Endodermal cell (in vitro differentiated cells): ENCODE results near the gene PLSCR4. TPM values are rescaled to one million over a fixed set of nuclear protein-coding genes. Genes with fewer than 3 reads are reported as not detected.
"Not testable (repeated sequence)": the region's sequence is repeated elsewhere in the genome, so short reads cannot be mapped to it uniquely, and the experiment has no call there.

Source experiments
- DNase-seq: peaks from one replicate; pipeline ENCODE4 v3.0.0-alpha.2; 2017
- H3K27ac ChIP-seq: 2 replicates; pipeline ENCODE4 v1.5.1; 2013; ENCODE audit warnings: mild to moderate bottlenecking, low read depth, low read length, moderate library complexity
- H3K27me3 ChIP-seq: 2 replicates; pipeline ENCODE4 v1.6.1; 2013; ENCODE audit warnings: mild to moderate bottlenecking, low read length, moderate library complexity; ENCODE audit not compliant: insufficient read depth, control insufficient read depth, poor library complexity, severe bottlenecking
- H3K36me3 ChIP-seq: 2 replicates; pipeline ENCODE4 v1.7.0; 2013; ENCODE audit warnings: mild to moderate bottlenecking, low read length, moderate library complexity; ENCODE audit not compliant: control insufficient read depth, insufficient read depth
- H3K4me1 ChIP-seq: one replicate; pipeline ENCODE4 v1.7.0; 2013; ENCODE audit warnings: low read length; ENCODE audit not compliant: control insufficient read depth, insufficient read depth
- H3K4me3 ChIP-seq: 2 replicates; pipeline ENCODE4 v1.5.1; 2013; ENCODE audit warnings: mild to moderate bottlenecking, low read length, moderate library complexity
- H3K9ac ChIP-seq: 2 replicates; pipeline ENCODE4 v1.6.1; 2013; ENCODE audit warnings: mild to moderate bottlenecking, low read length, moderate library complexity; ENCODE audit not compliant: poor library complexity, severe bottlenecking; ENCODE audit errors: extremely low read depth
- H3K9me3 ChIP-seq: 2 replicates; pipeline ENCODE4 v1.6.1; 2013; ENCODE audit warnings: mild to moderate bottlenecking, low read length, moderate library complexity; ENCODE audit not compliant: control insufficient read depth
- H3K27ac Mint-ChIP-seq: 2 replicates; pipeline ENCODE4 v1.8.0; 2020; ENCODE audit warnings: mixed read lengths
- H3K27me3 Mint-ChIP-seq: 2 replicates; pipeline ENCODE4 v1.8.0; 2021; ENCODE audit warnings: mild to moderate bottlenecking, mixed read lengths; ENCODE audit not compliant: insufficient read depth
- H3K36me3 Mint-ChIP-seq: 2 replicates; pipeline ENCODE4 v1.8.0; 2020; ENCODE audit warnings: low read depth, mixed read lengths
- H3K4me1 Mint-ChIP-seq: 2 replicates; pipeline ENCODE4 v1.8.0; 2020; ENCODE audit warnings: mixed read lengths
- H3K4me3 Mint-ChIP-seq: 2 replicates; pipeline ENCODE4 v1.8.0; 2020; ENCODE audit warnings: mild to moderate bottlenecking, moderate library complexity, mixed read lengths
- H3K9me3 Mint-ChIP-seq: 2 replicates; pipeline ENCODE4 v1.8.0; 2020; ENCODE audit warnings: mild to moderate bottlenecking, mixed read lengths
- WGBS, 2 experiments: methylation state at CpG; one replicate each; pipeline versions ENCODE4 v1.1.5 to v1.1.7; 2013; ENCODE audit warnings: missing lambda C conversion rate in 2 of 2, mixed read lengths in 1 of 2; ENCODE audit not compliant: insufficient coverage in 1 of 2, insufficient read length in 1 of 2; 5-methylcytosine and 5-hydroxymethylcytosine counted together
- long read RNA-seq, 4 experiments: library from polyadenylated mRNA in 2 of 4; library from RNA in 1 of 4; library from capped mRNA in 1 of 4; stranded (forward) in 3 of 4; unstranded in 1 of 4; transcript quantifications; one replicate each; pipeline ENCODE4 v2.0.0, GENCODE V29; 2020 to 2021; ENCODE audit warnings: inconsistent platforms in 1 of 4
- polyA plus RNA-seq, 2 experiments: library from polyadenylated mRNA; stranded (reverse); fragments of 50-300 nt; gene quantifications; one replicate each; pipeline ENCODE4 v1.2.3, GENCODE V29; 2013
- total RNA-seq, 2 donors: library from RNA; stranded (reverse); fragmentation: NEBNext Ultra II Directional in 1 of 2; extraction: Animal tissue kit (Norgen Biotek cat#: 25700) in 1 of 2; gene quantifications; 2 replicates in 1 of 2; 3 replicates in 1 of 2; pipeline ENCODE4 v1.2.1, GENCODE V29; 2021
- TF ChIP-seq, protein P1 (sequence below): fragments of 200-600 bp; sonication (generic); conservative IDR thresholded peaks from 2 replicates; pipeline ENCODE4 v1.5.0; 2021; ENCODE audit warnings: antibody characterized with exemption, mild to moderate bottlenecking

The PLSCR4 gene, protein sequence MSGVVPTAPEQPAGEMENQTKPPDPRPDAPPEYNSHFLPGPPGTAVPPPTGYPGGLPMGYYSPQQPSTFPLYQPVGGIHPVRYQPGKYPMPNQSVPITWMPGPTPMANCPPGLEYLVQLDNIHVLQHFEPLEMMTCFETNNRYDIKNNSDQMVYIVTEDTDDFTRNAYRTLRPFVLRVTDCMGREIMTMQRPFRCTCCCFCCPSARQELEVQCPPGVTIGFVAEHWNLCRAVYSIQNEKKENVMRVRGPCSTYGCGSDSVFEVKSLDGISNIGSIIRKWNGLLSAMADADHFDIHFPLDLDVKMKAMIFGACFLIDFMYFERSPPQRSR
- 10 to 100 TPM in 1 of 2 donors, 1 to 10 TPM in 1; 9.3 to 12.3 TPM for total RNA-seq
- polyA plus RNA-seq (2013, experiment 1 of 2), result 2.6 TPM
- polyA plus RNA-seq (2013, experiment 2 of 2), result 2.6 TPM
- long read RNA-seq, experiment 1, partial matches to known transcripts, result 0 of 4 reads
- long read RNA-seq, experiment 1, other reads (novel, unspliced or antisense), result 2 of 4 reads
- long read RNA-seq, experiment 2, partial matches to known transcripts, result 1 of 16 reads
- long read RNA-seq, experiment 2, other reads (novel, unspliced or antisense), result 12 of 16 reads
- long read RNA-seq, experiment 3, transcript PLSCR4-201 (9 exons, 3,303 nt), result major isoform, 19 of 35 reads
- long read RNA-seq, experiment 3, partial matches to known transcripts, result 2 of 35 reads
- long read RNA-seq, experiment 3, other reads (novel, unspliced or antisense), result 10 of 35 reads
- long read RNA-seq, experiment 4, partial matches to known transcripts, result 2 of 4 reads
- long read RNA-seq, experiment 4, other reads (novel, unspliced or antisense), result 2 of 4 reads

DNA sequence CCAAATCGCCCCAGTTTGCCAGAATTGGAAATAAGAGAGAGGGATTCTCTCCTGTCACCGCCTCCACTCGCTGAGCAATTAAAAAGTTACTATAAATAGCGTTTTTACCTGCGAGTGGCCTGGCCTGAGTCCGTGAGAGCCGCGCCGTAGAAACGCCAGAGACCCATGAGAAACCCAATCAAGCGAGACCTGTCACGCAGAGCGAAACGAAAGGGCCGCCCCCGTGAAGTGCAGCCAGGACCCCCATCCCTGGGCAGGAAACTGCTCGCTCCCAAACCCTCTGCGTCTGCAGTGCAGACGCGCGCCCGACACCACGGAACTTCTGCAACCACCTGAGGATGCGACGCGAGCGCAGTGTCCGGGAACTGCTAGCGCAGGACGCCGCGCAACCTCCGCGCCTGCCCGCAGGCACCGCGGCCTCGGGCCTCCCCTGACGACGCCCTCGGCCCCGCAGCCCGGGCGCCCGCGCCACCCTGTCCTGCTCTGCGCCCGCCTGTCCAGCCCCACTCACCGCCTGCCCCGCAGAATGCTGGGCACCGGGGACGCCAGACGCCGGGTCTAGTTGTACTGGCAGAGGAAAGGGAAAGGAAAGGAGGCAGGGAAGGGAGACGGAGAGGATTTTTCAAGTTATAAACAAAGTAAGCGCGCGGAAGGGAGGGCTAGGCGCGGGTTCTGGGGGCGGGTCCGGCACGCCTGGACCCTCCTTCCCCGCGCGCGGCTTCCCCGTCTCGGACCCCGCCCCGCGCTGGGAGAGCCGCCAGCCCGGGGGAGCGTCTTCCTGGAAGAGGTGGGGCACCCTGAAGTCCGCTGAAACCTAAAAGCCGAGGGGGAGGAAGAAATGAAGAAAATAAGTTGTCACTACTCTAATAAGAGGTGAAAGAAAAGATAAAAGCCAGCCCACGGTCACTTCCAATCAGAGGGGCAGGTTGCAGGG lies at the start of gene PLSCR4:
TSS of gene PLSCR4 (minus strand) at position 657 of the 934 bp plus-strand sequence. CDS start 29,034 bp downstream, outside the sequence.
- 2 to 3% methylated on average over 24 to 78 of the region's 78 CpGs for WGBS, 2 experiments
- Mint-ChIP-seq H3K27me3 (no peaks in the 10 kb centered on the region), H3K4me1 (peaks cover 7% of the 10 kb centered on the region), H3K4me3 (peak within 1 kb of the TSS; percentile 84), H3K36me3 (peaks cover 7% of the 10 kb centered on the region), H3K27ac (peak within 1 kb of the TSS; percentile 66), H3K9me3 (peaks cover 31% of the 10 kb centered on the region)
- no peak within 1 kb of the TSS for H3K27ac ChIP-seq
- peak within 1 kb of the TSS; percentile 96 for H3K4me3 ChIP-seq
- no peaks in the 10 kb centered on the region for H3K36me3 ChIP-seq
- TF ChIP-seq, protein P1, sequence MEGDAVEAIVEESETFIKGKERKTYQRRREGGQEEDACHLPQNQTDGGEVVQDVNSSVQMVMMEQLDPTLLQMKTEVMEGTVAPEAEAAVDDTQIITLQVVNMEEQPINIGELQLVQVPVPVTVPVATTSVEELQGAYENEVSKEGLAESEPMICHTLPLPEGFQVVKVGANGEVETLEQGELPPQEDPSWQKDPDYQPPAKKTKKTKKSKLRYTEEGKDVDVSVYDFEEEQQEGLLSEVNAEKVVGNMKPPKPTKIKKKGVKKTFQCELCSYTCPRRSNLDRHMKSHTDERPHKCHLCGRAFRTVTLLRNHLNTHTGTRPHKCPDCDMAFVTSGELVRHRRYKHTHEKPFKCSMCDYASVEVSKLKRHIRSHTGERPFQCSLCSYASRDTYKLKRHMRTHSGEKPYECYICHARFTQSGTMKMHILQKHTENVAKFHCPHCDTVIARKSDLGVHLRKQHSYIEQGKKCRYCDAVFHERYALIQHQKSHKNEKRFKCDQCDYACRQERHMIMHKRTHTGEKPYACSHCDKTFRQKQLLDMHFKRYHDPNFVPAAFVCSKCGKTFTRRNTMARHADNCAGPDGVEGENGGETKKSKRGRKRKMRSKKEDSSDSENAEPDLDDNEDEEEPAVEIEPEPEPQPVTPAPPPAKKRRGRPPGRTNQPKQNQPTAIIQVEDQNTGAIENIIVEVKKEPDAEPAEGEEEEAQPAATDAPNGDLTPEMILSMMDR, result no peak
- no peaks in the 10 kb centered on the region for H3K27me3 ChIP-seq
- peaks cover 3% of the 10 kb centered on the region for H3K4me1 ChIP-seq
- H3K9ac ChIP-seq, result peak within 1 kb of the TSS; percentile 61
- DNase-seq, result peak; percentile 81
- H3K9me3 ChIP-seq, result peaks cover 29% of the 10 kb centered on the region

DNA sequence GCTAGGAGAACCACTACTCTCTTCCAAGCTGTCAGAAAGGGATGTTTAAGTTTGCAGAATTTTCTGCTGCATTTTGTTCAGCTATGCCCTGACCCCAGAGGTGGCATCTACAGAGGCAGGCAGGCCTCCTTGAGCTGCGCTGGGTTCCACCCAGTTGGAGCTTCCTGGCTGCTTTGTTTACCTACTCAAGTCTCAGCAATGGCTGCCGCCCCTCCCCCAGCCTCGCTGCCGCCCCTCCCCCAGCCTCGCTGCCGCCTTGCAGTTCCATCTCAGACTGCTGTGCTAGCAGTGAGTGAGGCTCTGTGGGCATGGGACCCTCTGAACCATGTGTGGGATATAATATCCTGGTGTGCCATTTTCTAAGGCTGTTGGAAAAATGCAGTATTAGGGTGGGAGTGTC lies 42.5 kb upstream of the PLSCR4 start:
- Histone ChIP-seq H3K9me3 (peaks cover 23% of the 10 kb centered on the region), H3K4me3 (peak overlapping the region; percentile 53)
- peaks cover 56% of the 10 kb centered on the region for H3K9me3 Mint-ChIP-seq
- H3K4me1 ChIP-seq, DNase-seq, H3K9ac ChIP-seq, H3K36me3 Mint-ChIP-seq, H3K4me1 Mint-ChIP-seq, H3K27ac Mint-ChIP-seq, H3K36me3 ChIP-seq, H3K27ac ChIP-seq, H3K27me3 ChIP-seq, H3K4me3 Mint-ChIP-seq, H3K27me3 Mint-ChIP-seq: not testable (repeated sequence)
- WGBS, 2 experiments, result 93 to 95% methylated on average over 3 to 6 of the region's 6 CpGs

DNA sequence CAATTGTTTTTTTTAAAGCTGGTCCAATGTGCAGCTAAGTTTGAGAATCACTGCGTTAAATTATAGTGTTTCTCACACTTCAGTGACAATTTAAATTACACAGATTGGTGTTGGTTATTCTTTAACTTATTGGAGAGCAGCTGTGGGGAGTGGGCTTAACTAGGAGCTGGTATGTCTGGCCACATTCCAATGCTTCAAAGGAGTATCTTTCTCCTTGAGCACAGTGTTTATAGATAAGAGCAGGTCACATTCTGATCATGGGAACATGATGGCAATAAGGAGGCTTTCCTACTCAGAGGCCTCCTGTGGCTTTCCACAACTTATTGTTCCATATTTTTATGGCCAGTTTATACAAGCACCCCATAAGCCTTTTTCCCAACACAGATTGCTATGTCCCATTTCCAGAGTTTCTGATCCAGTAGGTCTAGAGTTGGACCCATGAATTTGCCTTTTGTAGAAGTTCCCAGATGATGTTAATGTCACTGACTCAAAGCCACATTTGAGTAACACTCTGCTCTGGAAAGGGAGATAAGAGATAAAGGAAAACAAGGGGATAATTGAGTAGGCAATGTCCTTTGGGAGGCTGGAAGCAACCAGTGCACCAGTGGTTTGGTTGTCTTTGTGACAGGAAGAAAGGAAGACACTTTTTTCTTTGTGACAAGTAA lies 33.0 kb upstream of the PLSCR4 start:
- Mint-ChIP-seq H3K4me1 (peaks cover 21% of the 10 kb centered on the region), H3K27ac (peak overlapping the region; percentile 69), H3K36me3 (peaks cover 4% of the 10 kb centered on the region), H3K9me3 (peaks cover 11% of the 10 kb centered on the region), H3K4me3 (peak overlapping the region; percentile 4), H3K27me3 (no peaks in the 10 kb centered on the region)
- H3K9ac ChIP-seq, result peak overlapping the region; percentile 16
- peaks cover 5% of the 10 kb centered on the region for H3K9me3 ChIP-seq
- 92% methylated on average over 1 of the region's 1 CpG; no CpG with 5 or more reads in 1 of the 2 experiments for WGBS, 2 experiments
- TF ChIP-seq, protein P1, result no peak
- H3K27me3 ChIP-seq, result no peaks in the 10 kb centered on the region
- no peaks in the 10 kb centered on the region for H3K36me3 ChIP-seq
- peak overlapping the region; percentile 62 for H3K4me3 ChIP-seq
- peaks cover 23% of the 10 kb centered on the region for H3K4me1 ChIP-seq
- H3K27ac ChIP-seq, result peak overlapping the region; percentile 6
- DNase-seq, result peak; percentile 42
